H1 (cell line): ENCODE measurements around the gene MPIG6B. TPM values are rescaled to one million over a fixed set of nuclear protein-coding genes. Genes with fewer than 3 reads are reported as not detected.

Experiments
- CTCF ChIA-PET: fragments of 300-600 bp; sonication (Branson Sonifier 250); formaldehyde crosslinking; loops from one replicate; lab custom pipeline; 2021; ENCODE audit not compliant: partially characterized antibody; lab: Charles Lee
- POLR2A ChIA-PET: fragments of 300-600 bp; sonication (Branson Sonifier 250); formaldehyde crosslinking; loops from one replicate; lab custom pipeline; 2021; ENCODE audit warnings: inconsistent platforms; ENCODE audit not compliant: partially characterized antibody; lab: Charles Lee
- DNase-seq, 2 experiments: peaks; one replicate each; pipeline versions ENCODE4 v3.0.0 to v3.0.0-alpha.2; 2010 to 2022; ENCODE audit warnings: low spot score in 2 of 2, low read depth in 1 of 2, mixed read lengths in 1 of 2
- FAIRE-seq: peaks from 2 replicates; lab custom pipeline; 2011; peaks lifted over from hg19 to GRCh38; lab: Jason Lieb, UNC
- H2AFZ ChIP-seq: 2 replicates; pipeline ENCODE4 v1.8.1; 2012; ENCODE audit warnings: low read length, inconsistent platforms
- H2AK5ac ChIP-seq: 2 replicates; pipeline ENCODE4 v1.6.1; 2013; ENCODE audit warnings: low read depth, low read length
- H2BK120ac ChIP-seq: replicated peaks from 2 replicates; pipeline ENCODE3; 2013; ENCODE audit warnings: low read depth, low read length, inconsistent platforms
- H2BK12ac ChIP-seq: 2 replicates; pipeline ENCODE4 v1.6.1; 2013; ENCODE audit warnings: low read depth, low read length
- H2BK15ac ChIP-seq: 2 replicates; pipeline ENCODE4 v1.6.1; 2013; ENCODE audit warnings: low read length
- H2BK20ac ChIP-seq: 2 replicates; pipeline ENCODE4 v1.6.1; 2013; ENCODE audit warnings: low read length
- H2BK5ac ChIP-seq: 2 replicates; pipeline ENCODE4 v1.6.1; 2013; ENCODE audit warnings: low read depth, low read length
- H3K14ac ChIP-seq: 2 replicates; pipeline ENCODE4 v1.6.1; 2013; ENCODE audit warnings: inconsistent platforms; ENCODE audit not compliant: insufficient read length
- H3K18ac ChIP-seq: 2 replicates; pipeline ENCODE4 v1.6.1; 2013; ENCODE audit warnings: low read length; ENCODE audit errors: extremely low read depth
- H3K23ac ChIP-seq: 2 replicates; pipeline ENCODE4 v1.6.1; 2013; ENCODE audit warnings: inconsistent platforms; ENCODE audit not compliant: insufficient read length
- H3K23me2 ChIP-seq: 2 replicates; pipeline ENCODE4 v1.6.1; 2013; ENCODE audit warnings: low read depth, low read length
- H3K27ac ChIP-seq: 2 replicates; pipeline ENCODE4 v1.6.1; 2011; ENCODE audit warnings: low read depth, low read length, inconsistent platforms
- H3K27me3 ChIP-seq, 4 experiments: replicated peaks in 1 of 4; 1 replicate in 1 of 4; 2 replicates in 3 of 4; pipeline versions ENCODE4 v1.6.1 to v1.8.1; 2011 to 2013; ENCODE audit warnings: low read length in 3 of 4, mild to moderate bottlenecking in 3 of 4, inconsistent platforms in 2 of 4, mixed read lengths in 2 of 4, moderate library complexity in 1 of 4; ENCODE audit not compliant: control insufficient read depth in 3 of 4, insufficient read depth in 3 of 4; ENCODE audit errors: extremely low read depth in 1 of 4
- H3K36me3 ChIP-seq, 4 experiments: 2 replicates each; pipeline versions ENCODE4 v1.6.1 to v1.8.1; 2011 to 2013; ENCODE audit warnings: mild to moderate bottlenecking in 4 of 4, low read length in 3 of 4, moderate library complexity in 2 of 4, control low read depth in 1 of 4, inconsistent platforms in 1 of 4; ENCODE audit not compliant: insufficient read depth in 4 of 4, control insufficient read depth in 2 of 4
- H3K4ac ChIP-seq: replicated peaks from 2 replicates; pipeline ENCODE3; 2013; ENCODE audit warnings: low read length, low read depth, mixed read lengths, inconsistent platforms; ENCODE audit not compliant: insufficient read length
- H3K4me1 ChIP-seq, 4 experiments: replicated peaks in 1 of 4; 1 replicate in 1 of 4; 2 replicates in 3 of 4; pipeline versions ENCODE4 v1.6.1 to v1.8.1; 2011 to 2013; ENCODE audit warnings: low read length in 3 of 4, inconsistent platforms in 2 of 4, mixed read lengths in 1 of 4; ENCODE audit not compliant: insufficient read depth in 4 of 4, control insufficient read depth in 3 of 4
- H3K4me2 ChIP-seq, 2 experiments: 2 replicates each; pipeline versions ENCODE4 v1.6.1 to v1.8.1; 2011 to 2013; ENCODE audit warnings: low read depth in 2 of 2, low read length in 2 of 2, control low read depth in 1 of 2, inconsistent platforms in 1 of 2, mild to moderate bottlenecking in 1 of 2; ENCODE audit not compliant: insufficient read depth in 1 of 2
- H3K4me3 ChIP-seq, 4 experiments: fragments of 200-600, 300-600 bp in 1 of 4; sonication (generic), shearing (Covaris generic), sonication (Bioruptor Twin) in 1 of 4; 2 replicates each; pipeline versions ENCODE4 v1.5.1 to v1.8.1; 2011 to 2016; ENCODE audit warnings: low read length in 4 of 4, low read depth in 3 of 4, control low read depth in 2 of 4, inconsistent platforms in 2 of 4, mild to moderate bottlenecking in 2 of 4, mixed read lengths in 1 of 4, moderate library complexity in 1 of 4; ENCODE audit not compliant: insufficient read depth in 2 of 4; ENCODE audit errors: extremely low read depth in 1 of 4
- H3K56ac ChIP-seq: replicated peaks from 2 replicates; pipeline ENCODE3; 2013; ENCODE audit warnings: low read depth, mild to moderate bottlenecking, mixed read lengths, low read length, inconsistent platforms; ENCODE audit not compliant: insufficient read length
- H3K79me1 ChIP-seq: 2 replicates; pipeline ENCODE4 v1.6.1; 2013; ENCODE audit warnings: low read depth, low read length, control low read depth
- H3K79me2 ChIP-seq, 2 experiments: 2 replicates each; pipeline versions ENCODE4 v1.6.1 to v1.8.1; 2012 to 2013; ENCODE audit warnings: low read length in 2 of 2, mild to moderate bottlenecking in 2 of 2, inconsistent platforms in 1 of 2; ENCODE audit not compliant: insufficient read depth in 2 of 2, control insufficient read depth in 1 of 2
- H3K9ac ChIP-seq, 4 experiments: replicated peaks in 1 of 4; 1 replicate in 1 of 4; 2 replicates in 3 of 4; pipeline versions ENCODE4 v1.6.1 to v1.8.1; 2011 to 2013; ENCODE audit warnings: low read depth in 3 of 4, low read length in 3 of 4, control low read depth in 2 of 4, mild to moderate bottlenecking in 2 of 4, moderate library complexity in 2 of 4, inconsistent platforms in 1 of 4; ENCODE audit errors: extremely low read depth in 1 of 4
- H3K9me3 ChIP-seq, 2 experiments: 2 replicates each; pipeline versions ENCODE4 v1.6.1 to v1.8.1; 2012 to 2013; ENCODE audit warnings: mild to moderate bottlenecking in 2 of 2, moderate library complexity in 2 of 2, control low read depth in 1 of 2, inconsistent platforms in 1 of 2, low read depth in 1 of 2, low read length in 1 of 2, mixed read lengths in 1 of 2; ENCODE audit not compliant: insufficient read depth in 2 of 2
- H4K20me1 ChIP-seq, 2 experiments: replicated peaks in 1 of 2; 2 replicates each; pipeline versions ENCODE3 to v1.8.1; 2011 to 2013; ENCODE audit warnings: inconsistent platforms in 2 of 2, low read length in 2 of 2, mild to moderate bottlenecking in 1 of 2; ENCODE audit not compliant: insufficient read depth in 2 of 2, control insufficient read depth in 1 of 2
- H4K5ac ChIP-seq: 2 replicates; pipeline ENCODE4 v1.6.1; 2013; ENCODE audit warnings: low read length, low read depth, mixed read lengths, inconsistent platforms; ENCODE audit not compliant: insufficient read length
- H4K8ac ChIP-seq: 2 replicates; pipeline ENCODE4 v1.8.0; 2013; ENCODE audit warnings: mild to moderate bottlenecking, moderate library complexity, low read length, inconsistent platforms; ENCODE audit not compliant: insufficient read depth; ENCODE audit errors: extremely low read depth
- H4K91ac ChIP-seq: replicated peaks from 2 replicates; pipeline ENCODE3; 2013; ENCODE audit warnings: low read length, mixed read lengths, inconsistent platforms; ENCODE audit not compliant: insufficient read length
- ASH2L ChIP-seq: fragments of 200-600, 300-600 bp; sonication (generic); IDR thresholded peaks from one replicate; pipeline ENCODE4 v1.7.1; 2017; ENCODE audit warnings: low read length
- ATF3 ChIP-seq: IDR thresholded peaks from 2 replicates; pipeline ENCODE4 v1.6.1; 2011; ENCODE audit warnings: low read depth, mild to moderate bottlenecking, low read length; ENCODE audit not compliant: insufficient read depth
- BRCA1 ChIP-seq: IDR thresholded peaks from 2 replicates; pipeline ENCODE4 v1.6.1; 2012; ENCODE audit warnings: low read depth, low read length, improper control_type of control experiment
- CBX8 ChIP-seq: fragments of 300-800, 300-1000 bp; sonication (generic); IDR thresholded peaks from 2 replicates; pipeline ENCODE4 v1.7.1; 2016; ENCODE audit warnings: low read depth, low read length, borderline replicate concordance
- CHD1 ChIP-seq: IDR thresholded peaks from 2 replicates; pipeline ENCODE4 v1.6.1; 2012; ENCODE audit warnings: low read depth, low read length, improper control_type of control experiment
- HDAC2 ChIP-seq, 2 experiments: fragments of 300-600 bp in 1 of 2; sonication (generic) in 1 of 2; IDR thresholded peaks; 2 replicates each; pipeline ENCODE4 v1.6.1; 2011 to 2012; ENCODE audit warnings: low read depth in 2 of 2, low read length in 2 of 2, mild to moderate bottlenecking in 2 of 2, moderate library complexity in 2 of 2, borderline replicate concordance in 1 of 2, inconsistent platforms in 1 of 2
- NANOG ChIP-seq: IDR thresholded peaks from 2 replicates; pipeline ENCODE4 v1.6.1; 2011; ENCODE audit warnings: low read length, low read depth, mild to moderate bottlenecking, inconsistent platforms; ENCODE audit not compliant: insufficient read depth, poor library complexity, severe bottlenecking
- SIRT6 ChIP-seq: IDR thresholded peaks from one replicate; pipeline ENCODE4 v1.7.1; 2012; ENCODE audit warnings: low read length, inconsistent platforms
- SP2 ChIP-seq: IDR thresholded peaks from 2 replicates; pipeline ENCODE4 v1.6.1; 2012; ENCODE audit warnings: mild to moderate bottlenecking, low read length, inconsistent platforms
- TAF7 ChIP-seq: optimal IDR thresholded peaks from 2 replicates; pipeline ENCODE3; 2011; ENCODE audit warnings: low read depth, mild to moderate bottlenecking, inconsistent platforms, low read length, moderate library complexity, borderline replicate concordance
- TCF12 ChIP-seq: IDR thresholded peaks from 2 replicates; pipeline ENCODE4 v1.6.1; 2011; ENCODE audit warnings: low read depth, mild to moderate bottlenecking, low read length
- YY1 ChIP-seq: IDR thresholded peaks from 2 replicates; pipeline ENCODE4 v1.6.1; 2011; ENCODE audit warnings: low read depth, mild to moderate bottlenecking, low read length
- WGBS, 2 experiments: shearing (Covaris generic) in 1 of 2; methylation state at CpG; one replicate each; pipeline versions ENCODE4 v1.1.6 to v1.1.7; 2013 to 2015; ENCODE audit warnings: low lambda C conversion rate in 2 of 2, mixed read lengths in 2 of 2, inconsistent platforms in 1 of 2, low coverage in 1 of 2, missing lambda C conversion rate in 1 of 2; ENCODE audit not compliant: insufficient replicate concordance in 2 of 2, insufficient coverage in 1 of 2, insufficient read length in 1 of 2; ENCODE audit errors: extremely low coverage in 1 of 2, missing lambda C conversion rate in 1 of 2; 5-methylcytosine and 5-hydroxymethylcytosine counted together
- polyA plus RNA-seq, 7 experiments: library from polyadenylated mRNA; depleted of rRNA in 3 of 7; stranded (reverse) in 5 of 7; unstranded in 2 of 7; fragments of >200 nt in 5 of 7; fragments of 200-250 nt in 2 of 7; gene quantifications; 1 replicate in 5 of 7; 2 replicates in 1 of 7; 4 replicates in 1 of 7; pipeline versions ENCODE4 v1.2.1 to v1.2.3, GENCODE V29; 2011 to 2013; ENCODE audit warnings: missing spikeins in 2 of 7, mixed read lengths in 2 of 7
- total RNA-seq: library from RNA; stranded (reverse); fragmentation: NEBNext Ultra II Directional; extraction: Animal tissue kit (Norgen Biotek cat#: 25700); gene quantifications from 2 replicates; pipeline ENCODE4 v1.2.1, GENCODE V29; 2021

Gene MPIG6B
- total and polyA plus RNA-seq, 2 of the 8 experiments (the other 6 are each of a cell fraction or from before 2014, with no cell fraction given): 0.18 TPM; not detected in 1

GRCh38 chr6:31691564-31692108, 31.5 kb upstream of the MPIG6B start:
- no peak overlapping the region for H3K23ac ChIP-seq
- ChIA-PET CTCF (interaction anchor here (0.6 to 5.8 kb wide), 13 partner anchors 10 to 99 kb away, joined by 3 to 26 read pairs (median 5); partner anchors contain the start of genes BAG6, CSNK2B, DDAH2 and GPANK1), POLR2A (interaction anchor here (0.7 to 6.6 kb wide), 10 partner anchors 8 to 205 kb away, joined by 3 to 33 read pairs (median 4); partner anchors contain the start of genes BAG6, EHMT2, LSM2 and LY6G6D)
- H3K27me3 ChIP-seq: no peaks in the 10 kb centered on the region
- no peak overlapping the region for H3K18ac ChIP-seq
- WGBS, 2 experiments: 96% methylated on average over 12 of the region's 12 CpGs; no CpG with 5 or more reads in 1 of the 2 experiments
- H2BK5ac ChIP-seq: no peak overlapping the region
- no peaks in the 10 kb centered on the region for H4K20me1 ChIP-seq
- no peak overlapping the region for H3K4me3 ChIP-seq
- no peak overlapping the region for H2BK12ac ChIP-seq
- H3K23me2 ChIP-seq: no peaks in the 10 kb centered on the region
- no peak overlapping the region for H4K91ac ChIP-seq
- H2BK15ac ChIP-seq: no peak overlapping the region
- no peak overlapping the region for H3K4me2 ChIP-seq
- no peak overlapping the region for H2AFZ ChIP-seq
- no peaks in the 10 kb centered on the region for H3K79me2 ChIP-seq
- H3K79me1 ChIP-seq: no peaks in the 10 kb centered on the region
- H2BK20ac ChIP-seq: no peak overlapping the region
- H4K8ac ChIP-seq: no peak overlapping the region
- no peak overlapping the region for H2BK120ac ChIP-seq
- H2AK5ac ChIP-seq: no peak overlapping the region
- no peak overlapping the region for H4K5ac ChIP-seq
- peaks cover 0 to 1% (median 0%) of the 10 kb centered on the region in 4 experiments; a peak in 2 of 7 replicates for H3K4me1 ChIP-seq
- no peak overlapping the region for H3K14ac ChIP-seq
- H3K9me3 ChIP-seq: no peaks in the 10 kb centered on the region
- no peak overlapping the region for H3K4ac ChIP-seq
- no peak overlapping the region for H3K9ac ChIP-seq
- H3K56ac ChIP-seq: no peak overlapping the region
- no peak overlapping the region for H3K27ac ChIP-seq
- DNase-seq (no peak), FAIRE-seq (no peak)
- H3K36me3 ChIP-seq: peaks cover 9 to 28% (median 18%) of the 10 kb centered on the region in 4 experiments; a peak in 5 of 8 replicates
- TF ChIP-seq ASH2L (no peak), YY1 (no peak), ATF3 (no peak), TCF12 (no peak), CHD1 (no peak), TAF7 (no peak), BRCA1 (no peak), NANOG (no peak), SIRT6 (no peak), CBX8 (no peak), SP2 (no peak), HDAC2 (IDR thresholded peaks at IDR 0.05; ENCODE audit: borderline replicate concordance in 1 of 2, low read depth in 2 of 2, low read length in 2 of 2) (no peak)
